Peyer's patch (tissue), 4 donors: Measurements from ENCODE around the gene SPDYE4. TPM values are rescaled to one million over a fixed set of nuclear protein-coding genes. Genes with fewer than 3 reads are reported as not detected.

ENCODE experiments used
- DNase-seq, 3 donors: peaks; one replicate each; pipeline ENCODE4 v3.0.0-alpha.2; 2017 to 2019
- H3K27ac ChIP-seq, 4 donors: fragments of 200-600 bp; sonication (generic); one replicate each; pipeline ENCODE4 v1.5.1; 2016 to 2019
- H3K27me3 ChIP-seq, 2 donors: fragments of 200-600 bp; sonication (generic); one replicate each; pipeline ENCODE4 v1.5.1; 2019
- H3K36me3 ChIP-seq, 3 donors: fragments of 200-600 bp; sonication (generic); one replicate each; pipeline ENCODE4 v1.5.1; 2016 to 2019
- H3K4me1 ChIP-seq, 4 donors: fragments of 200-600 bp; sonication (generic); one replicate each; pipeline ENCODE4 v1.5.1; 2016 to 2019
- H3K4me3 ChIP-seq, 4 donors: fragments of 200-600 bp; sonication (generic); 1 replicate in 3 of 4; 2 replicates in 1 of 4; pipeline ENCODE4 v1.5.1; 2016 to 2019; ENCODE audit warnings: mild to moderate bottlenecking in 1 of 4
- H3K9me3 ChIP-seq, 4 donors: fragments of 200-600 bp; sonication (generic); one replicate each; pipeline ENCODE4 v1.5.1; 2016 to 2019; ENCODE audit warnings: mild to moderate bottlenecking in 1 of 4
- POLR2A ChIP-seq, 2 donors: fragments of 450-650 bp; IDR thresholded peaks; one replicate each; pipeline ENCODE4 v1.5.1; 2017; ENCODE audit warnings: antibody characterized with exemption in 2 of 2, mild to moderate bottlenecking in 2 of 2, moderate library complexity in 2 of 2
- total RNA-seq, 4 donors: library from RNA; depleted of rRNA; stranded (reverse); fragments of >200 nt; gene quantifications; one replicate each; pipeline ENCODE4 v1.1.0, GENCODE V29; 2016
- TF ChIP-seq, protein P1 (sequence below), 6 experiments: fragments of 450-650 bp in 4 of 6; fragments of 200-600 bp in 2 of 6; sonication (generic) in 1 of 6; IDR thresholded peaks; one replicate each; pipeline ENCODE4 v1.5.1; 2017 to 2019; ENCODE audit warnings: antibody characterized with exemption in 6 of 6, mild to moderate bottlenecking in 3 of 6, moderate library complexity in 1 of 6

SPDYE4 gene
- total RNA-seq, 4 donors from 2014 or later = not detected

DNA sequence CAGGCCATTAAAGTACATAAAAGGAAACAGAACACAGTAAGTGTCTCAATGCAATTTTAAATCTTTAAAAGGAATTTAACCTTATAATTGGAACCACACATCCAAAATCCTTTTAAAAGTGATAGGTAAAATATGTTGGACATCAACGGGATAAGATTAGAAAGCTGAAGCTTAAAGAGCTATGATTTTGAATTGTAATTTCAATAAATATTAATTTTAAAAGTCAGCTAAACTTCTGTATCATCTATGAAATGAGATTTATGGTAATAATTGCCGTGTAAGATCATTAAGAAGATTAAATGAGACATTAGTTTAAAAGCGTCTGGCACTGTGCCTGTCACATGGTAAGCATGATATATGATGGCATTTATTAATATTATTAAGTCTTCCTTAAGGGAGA lies 45.0 kb downstream of the SPDYE4 start:
- no peaks in the 10 kb centered on the region for H3K9me3 ChIP-seq
- DNase-seq = no peak
- H3K4me1 ChIP-seq = no peaks in the 10 kb centered on the region
- no peak overlapping the region for H3K27ac ChIP-seq
- TF ChIP-seq POLR2A (IDR thresholded peaks at IDR 0.05) = no peak
- TF ChIP-seq, protein P1, sequence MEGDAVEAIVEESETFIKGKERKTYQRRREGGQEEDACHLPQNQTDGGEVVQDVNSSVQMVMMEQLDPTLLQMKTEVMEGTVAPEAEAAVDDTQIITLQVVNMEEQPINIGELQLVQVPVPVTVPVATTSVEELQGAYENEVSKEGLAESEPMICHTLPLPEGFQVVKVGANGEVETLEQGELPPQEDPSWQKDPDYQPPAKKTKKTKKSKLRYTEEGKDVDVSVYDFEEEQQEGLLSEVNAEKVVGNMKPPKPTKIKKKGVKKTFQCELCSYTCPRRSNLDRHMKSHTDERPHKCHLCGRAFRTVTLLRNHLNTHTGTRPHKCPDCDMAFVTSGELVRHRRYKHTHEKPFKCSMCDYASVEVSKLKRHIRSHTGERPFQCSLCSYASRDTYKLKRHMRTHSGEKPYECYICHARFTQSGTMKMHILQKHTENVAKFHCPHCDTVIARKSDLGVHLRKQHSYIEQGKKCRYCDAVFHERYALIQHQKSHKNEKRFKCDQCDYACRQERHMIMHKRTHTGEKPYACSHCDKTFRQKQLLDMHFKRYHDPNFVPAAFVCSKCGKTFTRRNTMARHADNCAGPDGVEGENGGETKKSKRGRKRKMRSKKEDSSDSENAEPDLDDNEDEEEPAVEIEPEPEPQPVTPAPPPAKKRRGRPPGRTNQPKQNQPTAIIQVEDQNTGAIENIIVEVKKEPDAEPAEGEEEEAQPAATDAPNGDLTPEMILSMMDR (IDR thresholded peaks at IDR 0.05) = no peak
- H3K36me3 ChIP-seq = no peaks in the 10 kb centered on the region
- H3K27me3 ChIP-seq = no peaks in the 10 kb centered on the region
- H3K4me3 ChIP-seq = no peak overlapping the region

- Histone ChIP-seq H3K27me3 (no peaks in the 10 kb centered on the region), H3K9me3 (no peaks in the 10 kb centered on the region), H3K4me3 (no peak overlapping the region), H3K27ac (no peak overlapping the region), H3K4me1 (no peaks in the 10 kb centered on the region), H3K36me3 (no peaks in the 10 kb centered on the region)
- TF ChIP-seq, protein P1 (IDR thresholded peaks at IDR 0.05) = no peak
- TF ChIP-seq POLR2A (IDR thresholded peaks at IDR 0.05) = no peak
- DNase-seq = no peak
Observed at GRCh38 chr17:8712698-8713097, 45.6 kb downstream of the SPDYE4 start.

DNA sequence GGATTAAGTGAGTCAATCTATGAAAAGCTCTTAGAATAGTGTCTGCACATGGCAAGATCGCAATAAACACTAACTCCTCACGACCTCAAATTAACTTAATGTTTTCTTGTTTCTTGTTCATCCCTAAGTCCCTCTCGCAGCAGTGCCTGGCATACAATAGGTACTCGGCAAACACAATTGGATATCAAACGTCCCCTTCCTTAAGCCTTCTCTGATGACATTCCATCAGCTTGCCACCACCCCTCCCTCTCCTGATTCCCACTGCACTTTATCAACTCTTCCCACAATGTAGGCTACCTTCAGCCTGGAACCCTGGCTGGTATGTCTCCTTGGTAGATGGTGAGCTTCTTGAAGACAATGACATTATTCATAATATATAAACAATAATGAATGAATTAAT lies 47.1 kb downstream of the SPDYE4 start:
- no peaks in the 10 kb centered on the region for H3K36me3 ChIP-seq
- no peaks in the 10 kb centered on the region for H3K27me3 ChIP-seq
- TF ChIP-seq, protein P1 (IDR thresholded peaks at IDR 0.05) = no peak
- no peak for TF ChIP-seq POLR2A (IDR thresholded peaks at IDR 0.05)
- DNase-seq = no peak
- no peak overlapping the region for H3K4me3 ChIP-seq
- no peaks in the 10 kb centered on the region for H3K9me3 ChIP-seq
- H3K27ac ChIP-seq = no peak overlapping the region
- no peaks in the 10 kb centered on the region for H3K4me1 ChIP-seq

- TF ChIP-seq, protein P1 (IDR thresholded peaks at IDR 0.05) = no peak
- no peak for TF ChIP-seq POLR2A (IDR thresholded peaks at IDR 0.05)
- Histone ChIP-seq H3K9me3 (no peaks in the 10 kb centered on the region), H3K36me3 (no peaks in the 10 kb centered on the region), H3K27ac (no peak overlapping the region), H3K4me1 (no peaks in the 10 kb centered on the region), H3K4me3 (no peak overlapping the region), H3K27me3 (no peaks in the 10 kb centered on the region)
- no peak for DNase-seq
Observed at GRCh38 chr17:8710813-8711212, 47.5 kb downstream of the SPDYE4 start.

GRCh38 chr17:8709006-8709405 lies 49.3 kb downstream of the SPDYE4 start:
- TF ChIP-seq, protein P1 (IDR thresholded peaks at IDR 0.05) = no peak
- no peak for TF ChIP-seq POLR2A (IDR thresholded peaks at IDR 0.05)
- Histone ChIP-seq H3K4me1 (no peaks in the 10 kb centered on the region), H3K27ac (no peak overlapping the region), H3K36me3 (no peaks in the 10 kb centered on the region), H3K4me3 (no peak overlapping the region), H3K27me3 (no peaks in the 10 kb centered on the region), H3K9me3 (no peaks in the 10 kb centered on the region)
- no peak for DNase-seq

GRCh38 chr17:8708025-8708461 lies 50.3 kb downstream of the SPDYE4 start:
- H3K27ac ChIP-seq = no peak overlapping the region

More at GRCh38 chr17:8708025-8708461, 50.3 kb downstream of the SPDYE4 start:
- Histone ChIP-seq H3K27me3 (no peaks in the 10 kb centered on the region), H3K36me3 (no peaks in the 10 kb centered on the region), H3K4me3 (no peak overlapping the region), H3K9me3 (no peaks in the 10 kb centered on the region), H3K4me1 (no peaks in the 10 kb centered on the region)
- no peak for DNase-seq
- TF ChIP-seq, protein P1 (IDR thresholded peaks at IDR 0.05) = no peak
- TF ChIP-seq POLR2A (IDR thresholded peaks at IDR 0.05) = no peak
